HEK293T (cell line): ENCODE measurements around the gene PROK1.

ENCODE experiments used
- ARNT ChIP-seq: fragments of 450-650 bp; IDR thresholded peaks from 2 replicates; pipeline ENCODE4 v1.6.1; 2017; ENCODE audit warnings: mild to moderate bottlenecking
- BHLHE40 ChIP-seq: fragments of 450-650 bp; IDR thresholded peaks from 2 replicates; pipeline ENCODE4 v1.6.1; 2016; ENCODE audit warnings: mild to moderate bottlenecking, moderate library complexity, borderline replicate concordance
- FOXA1 ChIP-seq: fragments of 450-650 bp; IDR thresholded peaks from 2 replicates; pipeline ENCODE4 v1.6.1; 2016; ENCODE audit warnings: mild to moderate bottlenecking
- FOXM1 ChIP-seq: fragments of 450-650 bp; IDR thresholded peaks from 2 replicates; pipeline ENCODE4 v1.6.1; 2017; ENCODE audit warnings: mild to moderate bottlenecking, borderline replicate concordance
- PKNOX1 ChIP-seq: fragments of 450-650 bp; IDR thresholded peaks from 2 replicates; pipeline ENCODE4 v1.6.1; 2016
- SP1 ChIP-seq: fragments of 450-650 bp; IDR thresholded peaks from 2 replicates; pipeline ENCODE4 v1.6.1; 2017
- ZNF384 ChIP-seq: fragments of 450-650 bp; IDR thresholded peaks from 2 replicates; pipeline ENCODE4 v1.6.1; 2016

- TF ChIP-seq PKNOX1 (no peak), FOXM1 (no peak), BHLHE40 (no peak), FOXA1 (no peak), SP1 (no peak), ARNT (no peak), ZNF384 (no peak)
These were observed 41.6 kb upstream of the PROK1 start for GRCh38 chr1:110409316-110409715.
